ENCODE results near the gene KCNIP1. TPM values are rescaled to one million over a fixed set of nuclear protein-coding genes. Genes with fewer than 3 reads are reported as not detected.

Gene KCNIP1
- not detected in 5 replicates for total RNA-seq (2022; extraction: Qiagen RNA extraction)

DNA sequence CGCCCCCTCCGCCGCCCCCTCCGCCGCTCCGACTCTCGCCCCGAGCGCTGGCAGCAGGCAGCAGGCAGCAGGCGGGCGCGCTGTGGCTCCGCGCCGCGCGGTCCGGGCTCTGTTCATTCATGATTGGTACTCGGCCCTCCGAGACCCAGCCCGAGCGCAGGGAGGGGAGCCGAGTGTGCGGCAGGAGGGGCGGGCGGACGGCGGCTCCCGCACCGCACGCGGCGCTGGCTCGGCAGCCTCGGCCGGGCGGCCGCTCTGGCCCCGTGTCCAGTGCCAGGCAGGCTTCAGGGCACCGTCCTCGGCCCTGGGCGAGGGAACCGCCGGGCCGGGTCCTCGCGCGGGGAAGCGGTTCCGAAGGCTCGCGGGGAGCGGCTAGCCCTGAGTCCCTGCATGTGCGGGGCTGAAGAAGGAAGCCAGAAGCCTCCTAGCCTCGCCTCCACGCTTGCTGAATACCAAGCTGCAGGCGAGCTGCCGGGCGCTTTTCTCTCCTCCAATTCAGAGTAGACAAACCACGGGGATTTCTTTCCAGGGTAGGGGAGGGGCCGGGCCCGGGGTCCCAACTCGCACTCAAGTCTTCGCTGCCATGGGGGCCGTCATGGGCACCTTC is at the start of gene KCNIP1:
Gene KCNIP1 (plus strand): TSS at position 31 of the 607 bp plus-strand sequence.

DNA sequence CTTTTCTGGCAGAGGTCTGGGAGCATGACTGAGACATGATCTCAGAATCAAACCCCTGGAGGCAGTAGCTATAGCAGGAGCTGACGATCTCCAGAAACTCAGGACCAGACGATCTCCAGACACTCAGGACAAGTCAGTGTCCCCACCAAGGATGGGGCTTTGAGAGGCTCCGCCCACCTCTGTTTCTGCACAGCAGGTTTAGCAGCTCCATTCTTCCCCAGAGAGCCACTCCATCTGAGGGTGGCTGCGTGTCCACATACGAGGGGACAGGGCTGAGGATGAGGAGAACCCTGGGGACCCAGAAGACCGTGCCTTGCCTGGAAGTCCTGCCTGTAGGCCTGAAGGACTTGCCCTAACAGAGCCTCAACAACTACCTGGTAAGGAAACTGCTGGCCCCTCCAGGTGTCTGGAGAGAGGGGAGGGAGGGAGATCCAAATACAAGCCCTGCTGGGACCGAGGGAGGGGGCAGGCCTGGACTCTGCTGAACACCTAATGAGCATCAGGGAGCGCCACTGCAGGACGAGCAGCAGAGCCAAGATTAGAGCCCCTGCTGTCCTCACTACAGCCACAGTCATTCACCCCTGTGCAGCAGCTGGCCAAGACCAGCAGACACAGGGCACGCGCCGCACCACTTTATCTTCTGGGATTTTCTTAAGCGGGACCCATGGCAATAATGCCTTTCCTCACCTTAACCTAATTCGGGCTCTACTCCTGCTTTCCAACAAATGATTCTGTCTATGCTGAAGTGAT is 279.9 kb downstream of the KCNIP1 start, which contains the start of gene GABRP:
Gene GABRP (plus strand): TSS at position 228 of the 750 bp plus-strand sequence. CDS start 4,891 bp downstream, outside the sequence.

Other genes starting within 250 kb of the KCNIP1 start
- gene LCP2, start 206.2 kb upstream of the KCNIP1 start, total RNA-seq (2022; extraction: Qiagen RNA extraction), result 0.06 TPM in 1 of 5 replicates, not detected in the others
- gene KCNMB1, start 114.7 kb upstream of the KCNIP1 start, total RNA-seq (2022; extraction: Qiagen RNA extraction), result not detected in 5 replicates

Data from A549 treated with CORT108297 at 1 μM for 4 hours (cell line).